HG02610 (cell line): Measurements from ENCODE around the gene RCN1.
"Not testable (repeated sequence)": the region's sequence is repeated elsewhere in the genome, so short reads cannot be mapped to it uniquely, and the experiment has no call there.

ENCODE experiments used
- ATAC-seq: cut with Tn5 transposase; IDR thresholded peaks from one replicate; pipeline ENCODE4 v1.9.1; 2021; ENCODE audit warnings: mild to moderate bottlenecking, moderate library complexity; ENCODE audit not compliant: unreplicated experiment

The RCN1 gene

DNA sequence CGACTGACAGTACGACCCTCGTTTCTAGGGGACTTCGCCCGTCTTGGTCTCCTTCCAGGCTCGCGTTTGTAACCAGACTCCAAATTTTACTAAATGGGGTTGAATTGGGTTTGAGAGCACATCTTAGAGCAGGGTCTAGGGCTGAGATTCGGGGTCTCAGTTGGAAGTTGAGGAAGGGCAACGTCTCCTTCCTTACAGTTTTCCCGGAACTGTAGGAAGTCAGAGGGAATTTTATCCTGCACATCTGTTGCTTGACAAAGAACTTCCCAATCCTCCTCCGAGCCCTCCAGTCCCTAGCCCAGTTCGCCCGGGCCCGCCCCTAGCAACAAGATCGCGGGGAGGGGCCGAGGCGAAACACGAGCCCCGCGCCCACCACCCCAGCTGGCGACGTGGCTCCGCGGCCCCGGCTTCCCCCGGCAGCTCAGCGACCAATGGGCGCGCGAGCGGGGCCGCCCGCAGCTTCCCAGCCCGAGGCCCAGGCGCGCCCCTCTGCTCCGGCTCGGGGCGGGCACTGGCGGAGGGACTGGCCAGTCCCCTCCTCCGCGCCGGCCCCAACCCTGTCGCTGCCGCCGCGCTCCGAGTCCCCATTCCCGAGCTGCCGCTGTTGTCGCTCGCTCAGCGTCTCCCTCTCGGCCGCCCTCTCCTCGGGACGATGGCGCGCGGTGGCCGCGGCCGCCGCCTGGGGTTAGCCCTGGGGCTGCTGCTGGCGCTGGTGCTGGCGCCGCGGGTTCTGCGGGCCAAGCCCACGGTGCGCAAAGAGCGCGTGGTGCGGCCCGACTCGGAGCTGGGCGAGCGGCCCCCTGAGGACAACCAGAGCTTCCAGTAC is at the start of gene RCN1:
Gene RCN1 (plus strand): TSS at position 530 of the 826 bp plus-strand sequence. CDS start 123 bp downstream, at position 653.
- ATAC-seq: peak; percentile 44

DNA sequence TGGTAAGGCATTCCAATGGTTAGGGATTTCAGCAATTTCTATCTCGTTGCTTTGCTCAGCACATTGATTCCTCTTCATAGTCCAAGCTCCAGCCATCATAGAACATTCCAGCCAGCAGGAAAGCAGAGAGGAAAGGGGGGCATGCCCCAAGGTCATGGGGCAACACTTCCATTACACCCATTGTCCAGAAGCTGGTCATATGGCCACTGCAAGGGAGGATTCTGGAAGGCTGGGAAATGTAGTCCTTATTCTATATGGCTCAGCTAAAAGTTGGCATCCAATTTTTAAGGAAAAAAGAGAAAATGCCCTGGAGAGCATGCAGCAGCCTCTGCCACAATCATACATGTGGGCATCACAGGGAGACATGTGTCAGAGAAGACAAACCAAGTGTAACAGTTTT is 47.1 kb upstream of the RCN1 start:
- ATAC-seq: no peak

DNA sequence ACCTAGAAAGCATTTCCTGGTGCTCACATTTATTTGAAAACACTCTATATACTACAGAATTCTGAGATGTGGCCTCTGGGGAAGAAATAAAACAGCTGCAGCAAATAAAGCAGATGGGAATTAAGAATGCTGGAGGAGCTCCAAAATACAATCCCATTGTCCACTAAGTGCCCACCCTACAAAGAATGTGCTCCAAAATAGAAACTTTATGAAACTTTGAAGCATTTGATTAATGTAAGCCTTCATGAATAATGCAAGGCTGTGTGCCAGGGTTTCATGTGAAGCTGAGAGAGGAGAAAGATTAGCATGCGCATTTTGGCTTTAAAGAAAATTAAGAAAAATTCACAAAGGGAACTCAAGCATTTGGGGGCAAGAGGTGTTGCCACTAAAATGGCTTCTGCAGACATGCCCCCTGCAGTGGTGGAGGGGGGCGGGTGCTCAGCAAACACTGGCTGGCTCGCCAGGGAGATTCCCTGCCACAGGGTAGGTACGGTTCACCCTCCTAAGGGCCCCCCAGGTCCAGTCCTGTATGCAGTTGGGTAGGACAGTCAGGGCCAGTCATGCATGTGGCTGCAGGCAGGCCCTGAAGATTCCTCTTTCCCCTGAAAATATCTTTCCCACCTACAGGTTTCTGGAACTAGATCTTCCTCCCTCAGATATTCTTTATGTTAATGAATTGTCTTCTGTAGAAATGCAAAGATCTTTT is 46.6 kb upstream of the RCN1 start:
- no peak for ATAC-seq

DNA sequence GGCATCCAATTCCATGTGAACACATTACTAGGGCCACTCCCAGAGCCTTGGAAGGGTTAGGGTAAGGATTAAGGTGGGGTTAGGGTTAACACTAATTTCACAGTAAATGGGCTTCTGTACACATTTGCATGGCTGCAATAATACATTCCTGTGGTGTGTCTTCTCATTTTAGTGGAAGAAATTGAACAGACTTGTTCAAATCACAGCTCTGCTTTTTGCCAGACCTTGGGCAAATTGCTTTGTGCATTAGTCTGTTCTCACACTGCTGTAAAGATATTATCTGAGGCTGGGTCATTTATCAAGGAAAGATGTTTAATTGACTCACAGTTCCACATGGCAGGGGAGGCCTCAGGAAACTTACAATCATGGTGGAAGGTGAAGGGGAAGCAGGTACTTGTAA is 45.4 kb upstream of the RCN1 start:
- no peak for ATAC-seq

DNA sequence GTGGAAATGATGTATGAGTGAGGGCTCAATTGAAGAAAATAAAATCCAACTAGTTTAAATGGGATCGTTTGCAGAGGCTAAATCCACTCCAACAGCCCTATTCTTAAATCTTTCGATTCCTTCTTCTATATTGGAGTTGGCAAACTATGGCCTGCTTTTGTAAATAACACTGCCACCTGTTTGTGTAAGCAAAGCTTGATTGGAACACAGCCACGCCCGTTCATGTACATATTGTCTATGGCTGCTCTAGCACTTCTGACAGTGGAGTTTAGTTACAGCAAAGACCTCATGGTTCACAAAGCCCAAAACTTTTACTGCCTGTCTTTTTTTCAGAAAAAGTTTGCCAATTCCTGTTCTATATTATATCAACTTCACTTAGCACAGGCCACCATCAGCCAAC is 40.6 kb upstream of the RCN1 start:
- no peak for ATAC-seq

DNA sequence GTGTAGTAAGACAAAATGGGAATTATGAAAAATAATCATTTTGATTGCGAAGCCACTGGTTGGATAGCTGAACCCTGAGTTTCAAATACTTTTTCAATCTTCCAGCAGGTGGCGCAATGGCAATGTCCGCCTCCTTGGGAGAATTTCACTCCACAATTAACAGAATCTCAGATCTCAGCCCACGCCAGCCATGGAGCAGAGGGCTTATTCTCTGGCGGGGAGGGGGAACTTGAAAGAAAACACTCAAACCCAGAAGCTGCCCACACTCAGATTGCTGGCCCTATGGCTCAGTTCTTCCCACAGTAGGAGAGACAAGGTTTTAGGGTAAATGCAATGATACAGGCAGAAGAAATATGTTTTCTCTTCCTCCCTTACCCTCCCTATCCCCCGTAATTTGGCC is 38.7 kb upstream of the RCN1 start:
- ATAC-seq: no peak

DNA sequence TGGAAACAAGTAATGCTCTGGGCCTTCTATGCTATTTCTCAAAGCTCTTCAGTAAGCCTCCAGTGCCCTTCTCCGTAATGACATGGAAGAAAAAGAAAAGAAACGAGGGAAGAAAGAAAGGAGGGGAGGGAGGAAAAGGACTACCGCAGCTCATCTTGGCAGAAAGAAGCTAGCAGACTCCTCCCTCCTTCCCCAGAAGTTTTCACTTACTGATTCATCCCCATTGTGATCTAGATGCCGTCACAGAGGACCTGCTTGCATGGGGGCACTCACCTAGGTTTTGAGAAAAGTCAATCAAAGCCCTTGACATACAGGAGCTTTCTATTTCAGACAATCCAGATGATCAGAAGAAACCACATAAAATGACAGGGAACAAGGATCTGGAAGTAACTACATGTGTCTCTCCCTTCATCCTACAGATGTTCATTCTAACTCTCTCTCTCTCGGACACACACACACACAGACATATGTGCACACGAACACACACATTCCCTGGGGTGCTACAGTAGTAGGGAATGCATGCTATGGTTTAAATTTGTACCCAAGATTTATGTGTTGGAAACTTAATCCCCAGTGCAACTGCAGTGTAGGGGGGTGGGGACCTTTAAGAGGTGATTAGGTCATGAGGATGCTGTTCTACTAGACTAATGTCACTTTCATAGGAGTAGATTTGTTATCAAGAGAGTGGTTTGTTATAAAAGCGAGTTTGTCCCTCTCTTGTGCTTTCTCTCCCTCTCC is 37.6 kb upstream of the RCN1 start:
- no peak for ATAC-seq

DNA sequence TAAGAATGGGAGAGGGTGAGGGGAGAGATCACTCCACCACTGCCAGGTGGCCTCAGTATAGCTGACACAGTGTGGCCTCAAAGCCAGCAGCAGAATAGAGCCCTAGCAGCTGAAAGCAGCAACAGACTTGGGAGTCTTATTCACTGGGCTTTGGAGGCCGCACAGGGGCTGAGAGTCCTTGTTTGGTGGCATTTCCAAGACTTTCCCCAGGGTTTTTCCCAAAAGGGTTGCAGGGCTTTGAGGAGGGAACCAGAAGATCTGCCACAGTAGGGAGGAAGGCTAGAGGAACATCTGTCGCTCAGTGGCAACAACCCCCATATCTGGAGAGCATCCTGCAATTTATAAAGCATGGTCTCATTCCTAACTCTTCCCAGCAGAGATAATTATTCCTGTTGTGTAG is 35.0 kb upstream of the RCN1 start:
- no peak for ATAC-seq

DNA sequence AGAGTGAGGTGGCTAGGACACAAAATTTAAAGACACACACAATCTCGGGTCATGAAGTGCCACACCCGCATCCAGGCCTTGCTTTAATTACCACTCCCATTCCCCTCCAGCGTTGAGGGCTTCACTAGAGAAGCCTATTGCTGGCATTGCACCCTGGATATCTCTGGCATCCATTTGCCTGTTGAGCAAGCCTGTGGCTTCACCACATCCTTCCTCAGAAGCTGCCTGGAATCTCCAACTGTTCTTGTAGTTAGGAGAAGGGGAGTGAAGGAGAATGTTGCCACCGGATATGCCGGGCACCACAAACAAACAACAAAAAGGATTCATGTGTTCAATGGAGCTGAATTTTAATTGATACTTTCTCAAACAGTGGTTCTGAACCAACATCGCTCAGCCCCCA is 34.4 kb upstream of the RCN1 start:
- ATAC-seq: no peak

DNA sequence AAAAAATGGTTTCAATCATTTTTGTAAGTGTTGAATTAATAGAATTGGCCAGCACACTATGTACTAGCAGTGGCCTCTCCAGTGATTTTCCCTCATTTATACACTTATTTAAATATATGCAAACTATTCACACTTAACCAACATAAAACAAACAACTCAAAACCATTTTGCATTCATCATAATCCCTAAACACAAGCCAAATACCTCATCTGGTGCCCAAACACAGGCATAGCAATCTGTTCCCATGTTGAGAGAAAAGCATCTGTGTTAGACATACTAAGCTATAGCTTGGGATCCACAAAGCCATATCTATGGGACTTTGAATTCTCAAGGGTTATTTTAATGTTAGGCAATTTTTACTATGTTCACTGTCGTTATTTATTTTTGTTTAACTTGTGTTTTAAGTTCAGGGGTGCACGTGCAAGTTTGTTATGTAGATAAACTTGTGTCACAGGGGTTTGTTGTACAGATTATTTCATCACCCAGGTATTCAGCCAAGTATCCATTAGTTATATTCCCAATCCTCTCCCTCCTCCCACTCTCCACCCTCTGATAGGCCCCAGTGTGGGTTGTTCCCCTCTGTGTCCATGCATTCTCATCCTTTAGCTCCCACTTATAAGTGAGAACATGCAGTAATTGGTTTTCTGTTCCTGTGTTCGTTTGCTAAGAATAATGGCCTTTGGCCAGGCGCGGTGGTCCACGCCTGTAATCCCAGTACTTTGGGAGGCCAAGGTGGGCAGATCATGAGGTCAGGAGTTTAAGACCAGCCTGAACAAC is 31.0 kb upstream of the RCN1 start:
- no peak for ATAC-seq

DNA sequence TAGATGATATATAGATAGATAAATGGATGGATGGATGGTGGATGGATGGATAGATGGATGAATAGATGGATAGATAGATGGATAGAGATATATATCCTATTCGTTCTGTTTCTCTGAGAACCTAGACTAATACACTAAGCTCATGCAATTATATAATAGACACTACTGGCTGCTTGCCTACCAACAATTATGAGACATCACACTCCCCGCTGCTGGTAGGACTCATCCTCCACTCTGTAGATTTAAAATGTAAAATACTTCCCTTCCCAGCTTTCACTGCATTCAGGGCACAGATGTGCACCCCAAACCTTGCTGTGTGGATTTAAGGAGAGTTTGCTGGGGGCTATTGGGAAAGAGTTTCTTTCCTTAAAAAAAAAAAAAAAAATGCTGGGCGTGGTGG is 28.3 kb upstream of the RCN1 start:
- no peak for ATAC-seq

DNA sequence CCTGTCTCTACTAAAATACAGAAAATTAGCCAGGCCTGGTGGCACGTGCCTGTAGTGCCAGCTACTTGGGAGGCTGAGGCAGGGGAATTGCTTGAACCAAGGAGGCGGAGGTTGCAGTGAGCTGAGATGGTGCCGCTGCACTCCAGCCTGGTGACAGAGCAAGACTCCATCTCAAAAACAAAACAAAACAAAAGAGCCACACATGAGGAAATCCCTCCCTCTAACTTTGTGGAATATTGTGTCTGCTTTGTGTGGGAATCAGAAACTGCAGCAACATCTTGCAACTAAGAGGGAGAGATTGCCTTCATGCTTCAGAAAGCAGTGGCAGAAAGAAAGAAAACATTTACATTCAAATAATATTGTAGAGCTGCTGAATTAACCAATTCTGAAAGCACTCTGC is 27.8 kb upstream of the RCN1 start:
- not testable (repeated sequence) for ATAC-seq

DNA sequence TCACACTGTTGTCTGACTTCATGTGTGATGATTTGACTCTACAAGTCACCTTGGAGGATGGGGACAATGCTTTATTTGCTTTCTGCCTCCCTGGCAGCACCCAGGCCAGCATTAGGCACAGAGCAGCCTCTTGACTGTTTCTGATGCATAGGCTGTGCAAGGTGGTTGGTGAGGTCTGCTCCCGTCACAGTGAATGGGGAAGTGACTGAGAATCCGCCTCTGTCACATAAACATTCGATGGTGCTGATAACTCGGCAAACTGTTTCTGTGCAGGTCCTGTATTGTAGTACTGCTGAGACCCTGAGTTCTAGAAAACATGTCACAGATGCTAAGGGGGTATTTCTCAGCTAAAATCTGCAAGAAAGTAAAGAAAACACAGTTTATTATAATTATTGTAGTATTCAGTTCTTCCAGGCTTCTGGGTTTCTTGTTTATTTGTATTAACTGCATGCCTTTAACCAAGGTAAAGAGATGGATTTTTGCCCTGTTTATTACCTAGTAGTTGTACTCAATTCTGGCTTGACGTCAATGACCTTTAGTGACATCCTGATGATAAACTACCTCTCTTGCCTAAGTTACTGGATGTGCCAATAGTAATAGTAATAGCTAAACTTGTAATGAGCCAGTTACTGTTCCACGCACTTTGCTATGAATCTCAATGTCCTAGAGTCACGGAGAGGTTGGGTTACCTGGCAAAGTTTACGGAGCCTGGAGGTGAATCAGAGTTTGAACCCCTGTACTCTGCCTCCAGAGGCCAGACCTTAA is 24.8 kb upstream of the RCN1 start:
- no peak for ATAC-seq

DNA sequence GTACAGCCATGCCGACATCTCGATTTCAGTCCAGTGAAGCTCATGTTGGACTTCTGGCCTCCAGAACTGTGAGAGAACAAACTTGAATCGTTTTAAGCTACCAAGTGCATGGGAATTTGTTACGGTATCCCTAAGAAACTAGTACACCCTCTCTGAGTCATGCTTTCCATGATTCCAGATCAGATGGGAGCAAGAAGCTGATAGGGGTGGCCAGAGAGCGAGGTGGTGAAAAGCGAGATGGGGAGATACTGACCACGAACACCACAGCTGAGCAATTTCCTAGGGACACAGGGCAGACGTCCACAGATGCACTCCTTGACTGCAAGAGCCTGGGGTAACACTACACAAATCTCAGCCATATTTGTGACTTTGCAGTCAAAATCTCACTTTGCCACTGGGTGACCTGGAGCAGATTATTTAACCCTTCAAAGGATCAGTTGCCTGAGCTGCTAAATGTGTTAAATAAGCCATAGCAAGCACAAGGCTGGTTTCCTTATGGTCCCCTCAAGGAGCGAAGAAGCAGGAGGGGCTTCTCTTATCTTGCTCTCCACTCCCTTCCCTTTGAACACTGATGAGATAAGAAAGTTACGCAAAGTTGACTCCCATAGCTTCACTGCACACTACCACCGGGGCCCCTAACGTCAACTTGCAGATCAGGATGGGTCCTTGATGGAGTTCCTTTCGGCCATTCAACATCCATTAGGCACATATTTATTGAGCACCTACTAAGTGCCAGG is 22.6 kb upstream of the RCN1 start:
- no peak for ATAC-seq

DNA sequence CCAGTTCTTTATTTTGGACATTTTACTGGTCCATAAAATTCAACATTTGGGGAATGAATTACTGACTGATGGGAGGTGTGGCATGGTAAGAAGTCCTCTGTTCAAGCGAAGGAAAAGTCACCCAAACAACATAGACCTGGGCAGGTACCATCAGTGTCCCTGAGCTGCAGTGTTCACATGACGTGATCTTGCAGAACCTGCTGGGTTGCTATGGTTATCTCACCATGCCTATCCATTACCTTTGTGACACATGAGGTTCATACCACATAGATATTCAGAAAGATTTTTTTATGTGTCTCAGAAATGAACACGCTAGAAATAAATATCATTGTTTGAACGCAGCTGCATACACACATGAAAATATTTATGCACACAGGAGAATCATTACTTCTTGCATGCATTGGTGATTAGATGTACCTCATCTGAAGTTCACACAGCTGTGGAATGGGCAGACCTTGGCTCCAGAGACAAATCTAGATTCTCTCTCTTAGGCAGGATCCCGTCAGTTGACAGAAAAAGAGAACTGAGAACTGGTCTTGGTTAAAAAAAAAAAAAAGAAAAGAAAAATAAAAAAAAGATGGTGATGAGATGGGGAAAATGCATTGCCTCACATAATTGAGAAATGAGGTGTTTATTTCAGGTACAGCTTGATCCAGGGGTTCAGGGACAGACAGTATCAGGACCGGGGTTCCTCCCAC is 21.4 kb upstream of the RCN1 start:
- peak; percentile 63 for ATAC-seq

DNA sequence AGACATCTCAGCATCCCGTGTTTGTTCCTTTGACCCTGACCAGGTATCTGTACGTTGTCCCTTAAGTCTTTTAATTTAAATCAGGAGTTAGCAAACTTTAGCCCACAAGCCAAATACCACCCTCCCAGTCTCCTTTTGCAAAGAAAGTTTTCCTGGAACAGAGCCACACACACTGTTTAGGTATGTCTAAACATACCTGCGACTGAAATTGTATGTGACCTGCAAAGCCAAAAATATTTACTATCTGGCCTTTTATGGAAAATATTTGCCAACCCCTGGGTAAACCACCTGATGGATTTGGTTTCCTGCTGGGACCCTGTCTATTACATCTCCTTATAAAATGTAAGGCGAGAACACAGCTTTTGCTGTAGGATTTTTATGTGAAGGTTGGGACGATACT is 20.2 kb upstream of the RCN1 start:
- ATAC-seq: no peak

DNA sequence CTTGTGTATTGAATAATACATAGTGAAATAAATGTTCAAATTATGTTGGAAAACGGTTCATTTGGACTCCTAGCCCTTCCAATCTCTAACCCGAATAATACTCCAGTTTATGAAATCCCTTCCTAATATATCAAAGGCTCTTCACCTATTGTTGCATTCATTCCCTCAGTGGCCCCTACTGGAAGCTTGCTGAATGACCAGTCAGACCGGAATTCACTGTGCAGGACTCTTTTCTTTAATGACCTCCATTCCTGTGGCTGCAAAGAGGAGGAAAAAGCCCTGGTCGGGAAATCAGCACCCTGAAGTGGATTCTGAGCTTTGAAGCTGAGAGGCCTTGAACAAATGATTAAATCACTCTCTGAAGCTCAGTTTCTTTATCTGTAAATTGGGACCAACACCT is 19.1 kb upstream of the RCN1 start:
- no peak for ATAC-seq

DNA sequence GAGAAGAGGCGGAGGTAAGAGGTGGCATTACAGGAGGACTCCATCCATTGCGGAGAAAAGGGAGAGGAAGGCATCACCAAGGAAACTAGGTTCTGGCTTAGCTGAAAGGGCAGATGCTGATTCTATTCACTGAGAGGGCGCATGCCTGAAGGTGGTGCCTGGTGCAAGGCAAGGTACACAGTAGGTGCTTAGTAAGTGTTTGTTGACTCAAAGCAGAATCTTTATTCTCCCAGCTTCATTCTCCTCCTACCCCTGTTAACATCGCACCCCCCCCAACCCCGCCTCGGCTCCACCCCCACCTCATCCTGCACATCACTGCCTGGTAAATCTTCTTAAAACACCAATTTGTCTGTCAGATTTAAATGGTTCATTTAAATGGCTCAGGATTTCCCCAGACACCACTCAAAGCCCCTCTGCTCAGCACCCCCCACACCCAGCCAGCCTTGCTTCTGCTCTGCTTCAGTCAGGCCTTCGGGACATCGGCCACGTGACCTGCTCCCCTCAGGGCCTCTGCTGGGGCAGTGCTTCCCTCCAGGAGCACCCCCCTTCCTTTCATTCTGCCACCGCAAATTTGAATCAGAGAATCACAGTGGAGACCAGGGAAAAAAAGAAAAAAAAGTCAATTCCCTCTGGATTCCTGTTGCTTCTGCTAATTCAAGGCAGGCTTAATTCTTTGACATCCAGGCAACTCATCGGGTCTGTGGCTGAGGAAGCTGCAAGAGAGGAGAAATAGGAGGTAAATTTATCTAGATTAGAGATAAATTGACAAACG is 17.8 kb upstream of the RCN1 start:
- no peak for ATAC-seq
